ENCODE measurements around the gene COIL.

DNA sequence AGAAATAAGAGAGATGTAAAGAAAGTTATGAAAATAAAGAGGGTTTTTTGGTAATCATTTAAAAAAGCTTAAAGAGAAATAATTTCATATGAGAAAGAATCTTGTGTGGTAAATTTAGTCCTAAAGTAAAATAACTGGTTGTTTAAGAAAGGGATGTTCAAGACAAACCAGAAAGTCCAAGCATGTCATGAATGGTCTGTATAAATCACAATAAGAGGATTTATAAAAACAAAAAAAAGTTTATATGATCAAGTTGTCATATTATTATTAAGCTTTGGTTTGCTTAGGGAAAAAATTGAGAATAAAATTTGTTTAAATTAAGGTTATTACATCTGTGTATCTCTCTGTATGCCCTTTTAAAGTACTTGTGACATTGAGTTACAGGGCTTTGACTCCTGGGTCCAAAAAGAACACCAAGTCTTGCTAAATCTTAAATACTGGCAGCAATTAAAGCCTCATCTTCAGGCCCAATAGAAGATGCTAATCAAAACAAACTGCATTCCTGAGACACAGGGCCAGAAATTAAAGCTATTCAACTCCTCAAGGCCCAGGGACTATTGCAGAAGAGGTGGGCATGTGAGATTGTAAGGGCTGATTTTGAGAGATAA lies 31.4 kb downstream of the COIL start:
- TF ChIP-seq TAF1 (IDR thresholded peaks at IDR 0.05; ENCODE audit: borderline replicate concordance, low read depth, low read length) (no peak), POLR2A (IDR thresholded peaks at IDR 0.05; ENCODE audit: low read depth, low read length) (no peak)
